CD4-positive, CD25-positive, alpha-beta regulatory T cell (primary cell): Measurements from ENCODE around the gene GAS6. TPM values are rescaled to one million over a fixed set of nuclear protein-coding genes. Genes with fewer than 3 reads are reported as not detected.

ENCODE experiments used
- ATAC-seq, 2 donors: fragments of 150-1000 bp; cut with Tn5 transposase; one replicate each; pipeline ENCODE4 v1.10.0; 2021; ENCODE audit warnings: low read depth in 2 of 2, moderate number of reproducible peaks in 2 of 2, moderate library complexity in 1 of 2
- DNase-seq, 3 donors: peaks; one replicate each; pipeline versions ENCODE4 v3.0.0 to v3.0.0-alpha.2; 2012 to 2022; ENCODE audit warnings: mixed read lengths in 1 of 3
- H3K27ac ChIP-seq: one replicate; pipeline ENCODE4 v1.7.0; 2013; ENCODE audit warnings: mild to moderate bottlenecking, low read length; ENCODE audit not compliant: insufficient read depth, poor library complexity, severe bottlenecking
- H3K27me3 ChIP-seq: one replicate; pipeline ENCODE4 v1.7.0; 2013; ENCODE audit warnings: low read length; ENCODE audit not compliant: control insufficient read depth, insufficient read depth
- H3K36me3 ChIP-seq: one replicate; pipeline ENCODE4 v1.7.0; 2013; ENCODE audit warnings: mild to moderate bottlenecking, low read length, moderate library complexity; ENCODE audit not compliant: control insufficient read depth, insufficient read depth
- H3K4me1 ChIP-seq: 2 replicates; pipeline ENCODE4 v1.7.0; 2013; ENCODE audit warnings: mild to moderate bottlenecking, low read length; ENCODE audit not compliant: insufficient read depth, control insufficient read depth, poor library complexity, severe bottlenecking
- H3K4me3 ChIP-seq: one replicate; pipeline ENCODE4 v1.7.0; 2013; ENCODE audit warnings: low read depth, mild to moderate bottlenecking, low read length, moderate library complexity
- H3K9me3 ChIP-seq, 2 experiments: 1 replicate in 1 of 2; 2 replicates in 1 of 2; pipeline ENCODE4 v1.7.0; 2013; ENCODE audit warnings: low read length in 2 of 2, mild to moderate bottlenecking in 1 of 2, moderate library complexity in 1 of 2; ENCODE audit not compliant: control insufficient read depth in 2 of 2
- H3K27ac Mint-ChIP-seq, 3 donors: one replicate each; pipeline ENCODE4 v1.8.0; 2020 to 2022; ENCODE audit warnings: mild to moderate bottlenecking in 3 of 3, mixed read lengths in 3 of 3, moderate library complexity in 2 of 3
- H3K27me3 Mint-ChIP-seq: one replicate; pipeline ENCODE4 v1.8.0; 2022; ENCODE audit warnings: mild to moderate bottlenecking, mixed read lengths
- H3K36me3 Mint-ChIP-seq: one replicate; pipeline ENCODE4 v1.8.0; 2020; ENCODE audit warnings: mixed read lengths
- H3K4me1 Mint-ChIP-seq, 4 donors: one replicate each; pipeline ENCODE4 v1.8.0; 2020 to 2022; ENCODE audit warnings: mixed read lengths in 4 of 4, mild to moderate bottlenecking in 1 of 4
- H3K4me3 Mint-ChIP-seq, 4 donors: one replicate each; pipeline ENCODE4 v1.8.0; 2020 to 2022; ENCODE audit warnings: mild to moderate bottlenecking in 4 of 4, mixed read lengths in 4 of 4, moderate library complexity in 3 of 4
- H3K9me3 Mint-ChIP-seq, 7 donors: one replicate each; pipeline ENCODE4 v1.8.0; 2020 to 2022; ENCODE audit warnings: mixed read lengths in 7 of 7, mild to moderate bottlenecking in 3 of 7, moderate library complexity in 2 of 7
- polyA plus RNA-seq, 4 donors: library from polyadenylated mRNA; unstranded; fragments of 300-500 nt; fragmentation: Illumina TruSeq; gene quantifications; one replicate each; pipeline ENCODE4 v1.2.3, GENCODE V29; 2021
- total RNA-seq: library from RNA; stranded (reverse); gene quantifications from one replicate; pipeline ENCODE4 v1.2.3, GENCODE V29; 2022

GAS6 gene
- total and polyA plus RNA-seq, 5 donors from 2014 or later: 0.29 to 2.8 (median 0.34) TPM; not detected in 2

GRCh38 chr13:113857531-113858195 is 6.2 kb downstream of the GAS6 start:
- peaks cover 7% of the 10 kb centered on the region for H3K4me1 ChIP-seq
- no peak overlapping the region for H3K4me3 Mint-ChIP-seq
- no peak overlapping the region for H3K27ac ChIP-seq
- no peaks in the 10 kb centered on the region for H3K36me3 Mint-ChIP-seq
- no peaks in the 10 kb centered on the region for H3K9me3 ChIP-seq
- no peak overlapping the region for H3K4me3 ChIP-seq
- H3K27ac Mint-ChIP-seq: no peak overlapping the region
- H3K36me3 ChIP-seq: no peaks in the 10 kb centered on the region
- H3K9me3 Mint-ChIP-seq: peaks cover 0 to 2% (median 0%) of the 10 kb centered on the region in 7 donors
- H3K4me1 Mint-ChIP-seq: peaks cover 0 to 19% (median 2%) of the 10 kb centered on the region in 4 donors
- no peak for DNase-seq
- no peak for ATAC-seq
- H3K27me3 ChIP-seq: peaks cover 3% of the 10 kb centered on the region
- peaks cover 9% of the 10 kb centered on the region for H3K27me3 Mint-ChIP-seq

GRCh38 chr13:113856716-113857065 is 7.2 kb downstream of the GAS6 start:
- Histone ChIP-seq H3K4me1 (peaks cover 7% of the 10 kb centered on the region), H3K27me3 (no peaks in the 10 kb centered on the region), H3K4me3 (no peak overlapping the region), H3K27ac (no peak overlapping the region), H3K9me3 (no peaks in the 10 kb centered on the region), H3K36me3 (no peaks in the 10 kb centered on the region)
- ATAC-seq: no peak
- H3K4me3 Mint-ChIP-seq: no peak overlapping the region
- no peak overlapping the region for H3K27ac Mint-ChIP-seq
- H3K36me3 Mint-ChIP-seq: no peaks in the 10 kb centered on the region
- peaks cover 0 to 2% (median 0%) of the 10 kb centered on the region in 7 donors for H3K9me3 Mint-ChIP-seq
- no peak for DNase-seq
- peaks cover 0 to 17% (median 2%) of the 10 kb centered on the region in 4 donors for H3K4me1 Mint-ChIP-seq
- H3K27me3 Mint-ChIP-seq: peaks cover 4% of the 10 kb centered on the region

GRCh38 chr13:113855931-113856715 is 7.8 kb downstream of the GAS6 start:
- Histone ChIP-seq H3K36me3 (no peaks in the 10 kb centered on the region), H3K4me1 (peaks cover 7% of the 10 kb centered on the region), H3K9me3 (no peaks in the 10 kb centered on the region), H3K27me3 (no peaks in the 10 kb centered on the region), H3K4me3 (no peak overlapping the region), H3K27ac (no peak overlapping the region)
- peaks cover 0 to 17% (median 2%) of the 10 kb centered on the region in 4 donors for H3K4me1 Mint-ChIP-seq
- DNase-seq: no peak
- H3K4me3 Mint-ChIP-seq: no peak overlapping the region
- H3K27ac Mint-ChIP-seq: no peak overlapping the region
- no peak for ATAC-seq
- H3K9me3 Mint-ChIP-seq: peaks cover 0 to 2% (median 0%) of the 10 kb centered on the region in 7 donors
- H3K36me3 Mint-ChIP-seq: no peaks in the 10 kb centered on the region
- H3K27me3 Mint-ChIP-seq: peaks cover 4% of the 10 kb centered on the region

- H3K27ac ChIP-seq: no peak overlapping the region
- H3K4me3 Mint-ChIP-seq: peak overlapping the region in 1 of 4 donors; percentile 8
- no peak overlapping the region for H3K27ac Mint-ChIP-seq
- no peaks in the 10 kb centered on the region for H3K27me3 ChIP-seq
- DNase-seq (no peak), ATAC-seq (no peak)
- H3K36me3 ChIP-seq: no peaks in the 10 kb centered on the region
- H3K36me3 Mint-ChIP-seq: no peaks in the 10 kb centered on the region
- peaks cover 7% of the 10 kb centered on the region for H3K4me1 ChIP-seq
- H3K4me1 Mint-ChIP-seq: peaks cover 0 to 15% (median 2%) of the 10 kb centered on the region in 4 donors
- H3K9me3 ChIP-seq: no peaks in the 10 kb centered on the region
- no peak overlapping the region for H3K4me3 ChIP-seq
- peaks cover 2% of the 10 kb centered on the region for H3K27me3 Mint-ChIP-seq
- no peaks in the 10 kb centered on the region for H3K9me3 Mint-ChIP-seq
Observed at GRCh38 chr13:113855012-113855921, 8.6 kb downstream of the GAS6 start.

- H3K27ac Mint-ChIP-seq: peak overlapping the region in 1 of 3 donors; percentile 29
- H3K27me3 Mint-ChIP-seq: no peaks in the 10 kb centered on the region
- Histone ChIP-seq H3K4me3 (no peak overlapping the region), H3K9me3 (no peaks in the 10 kb centered on the region), H3K36me3 (no peaks in the 10 kb centered on the region), H3K27me3 (no peaks in the 10 kb centered on the region), H3K27ac (no peak overlapping the region), H3K4me1 (peaks cover 7% of the 10 kb centered on the region)
- H3K36me3 Mint-ChIP-seq: no peaks in the 10 kb centered on the region
- no peak for ATAC-seq
- H3K9me3 Mint-ChIP-seq: no peaks in the 10 kb centered on the region
- no peak for DNase-seq
- peak overlapping the region in 1 of 4 donors; percentile 8 for H3K4me3 Mint-ChIP-seq
- H3K4me1 Mint-ChIP-seq: peaks cover 0 to 15% (median 2%) of the 10 kb centered on the region in 4 donors
Observed at GRCh38 chr13:113854238-113855011, 9.5 kb downstream of the GAS6 start.

- Mint-ChIP-seq H3K4me3 (peak overlapping the region in 1 of 4 donors; percentile 6), H3K36me3 (no peaks in the 10 kb centered on the region), H3K4me1 (peaks cover 0 to 15% (median 2%) of the 10 kb centered on the region in 4 donors), H3K27me3 (no peaks in the 10 kb centered on the region), H3K27ac (peak overlapping the region; percentile 21 to 64 (median 29)), H3K9me3 (no peaks in the 10 kb centered on the region)
- no peaks in the 10 kb centered on the region for H3K9me3 ChIP-seq
- H3K27me3 ChIP-seq: no peaks in the 10 kb centered on the region
- H3K36me3 ChIP-seq: no peaks in the 10 kb centered on the region
- DNase-seq (no peak), ATAC-seq (no peak)
- peaks cover 7% of the 10 kb centered on the region for H3K4me1 ChIP-seq
- no peak overlapping the region for H3K27ac ChIP-seq
- no peak overlapping the region for H3K4me3 ChIP-seq
Observed at GRCh38 chr13:113853518-113854237, 10.2 kb downstream of the GAS6 start.
